ENCODE results near the gene MIPOL1.

The MIPOL1 gene

DNA sequence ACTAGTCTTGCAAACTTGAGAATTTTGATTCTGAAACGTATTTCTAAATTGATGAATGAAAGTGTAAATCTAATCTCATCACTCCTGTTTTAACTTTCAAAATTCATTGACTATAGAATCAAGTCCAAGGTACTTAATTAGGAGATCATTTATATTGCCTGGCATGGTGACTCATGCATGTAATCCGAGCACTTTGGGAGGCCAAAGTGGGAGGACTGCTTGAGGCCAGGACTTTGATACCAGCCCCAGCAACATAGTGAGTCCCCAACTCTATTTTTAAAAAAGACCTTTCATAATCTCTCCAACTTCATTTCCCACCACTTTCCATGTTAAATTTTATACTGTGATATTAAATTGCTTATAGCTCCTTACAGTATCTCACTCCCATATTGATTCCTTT lies 3.0 kb upstream of the MIPOL1 start:
- Histone ChIP-seq H3K36me3 (ENCODE audit: low read length) (no peaks in the 10 kb centered on the region), H4K20me1 (ENCODE audit: low read depth, low read length) (no peaks in the 10 kb centered on the region), H3K4me3 (ENCODE audit: insufficient read depth, low read length, poor library complexity, severe bottlenecking) (no peak overlapping the region), H3K27me3 (ENCODE audit: low read length) (no peaks in the 10 kb centered on the region), H3F3A (ENCODE audit: insufficient read depth) (no peaks in the 10 kb centered on the region), H3K4me2 (ENCODE audit: low read depth, low read length, poor library complexity, severe bottlenecking) (no peak overlapping the region), H2AFZ (ENCODE audit: low read depth, low read length, severe bottlenecking) (no peak overlapping the region), H3K9me3 (ENCODE audit: insufficient read depth, low read length) (no peaks in the 10 kb centered on the region), H3K9ac (ENCODE audit: low read length) (no peak overlapping the region), H3K79me2 (ENCODE audit: insufficient read depth, low read length) (no peaks in the 10 kb centered on the region), H3K9me2 (replicated peaks; ENCODE audit: insufficient read depth, low read length) (no peaks in the 10 kb centered on the region), H3K27ac (ENCODE audit: low read depth, low read length) (no peak overlapping the region)
- TF ChIP-seq, protein P1, sequence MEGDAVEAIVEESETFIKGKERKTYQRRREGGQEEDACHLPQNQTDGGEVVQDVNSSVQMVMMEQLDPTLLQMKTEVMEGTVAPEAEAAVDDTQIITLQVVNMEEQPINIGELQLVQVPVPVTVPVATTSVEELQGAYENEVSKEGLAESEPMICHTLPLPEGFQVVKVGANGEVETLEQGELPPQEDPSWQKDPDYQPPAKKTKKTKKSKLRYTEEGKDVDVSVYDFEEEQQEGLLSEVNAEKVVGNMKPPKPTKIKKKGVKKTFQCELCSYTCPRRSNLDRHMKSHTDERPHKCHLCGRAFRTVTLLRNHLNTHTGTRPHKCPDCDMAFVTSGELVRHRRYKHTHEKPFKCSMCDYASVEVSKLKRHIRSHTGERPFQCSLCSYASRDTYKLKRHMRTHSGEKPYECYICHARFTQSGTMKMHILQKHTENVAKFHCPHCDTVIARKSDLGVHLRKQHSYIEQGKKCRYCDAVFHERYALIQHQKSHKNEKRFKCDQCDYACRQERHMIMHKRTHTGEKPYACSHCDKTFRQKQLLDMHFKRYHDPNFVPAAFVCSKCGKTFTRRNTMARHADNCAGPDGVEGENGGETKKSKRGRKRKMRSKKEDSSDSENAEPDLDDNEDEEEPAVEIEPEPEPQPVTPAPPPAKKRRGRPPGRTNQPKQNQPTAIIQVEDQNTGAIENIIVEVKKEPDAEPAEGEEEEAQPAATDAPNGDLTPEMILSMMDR (IDR thresholded peaks at IDR 0.05; ENCODE audit: insufficient read depth, low read length, poor library complexity, severe bottlenecking): no peak
- no peak for TF ChIP-seq EZH2phosphoT487 (conservative IDR thresholded peaks at IDR 0.05; ENCODE audit: low read length)

DNA sequence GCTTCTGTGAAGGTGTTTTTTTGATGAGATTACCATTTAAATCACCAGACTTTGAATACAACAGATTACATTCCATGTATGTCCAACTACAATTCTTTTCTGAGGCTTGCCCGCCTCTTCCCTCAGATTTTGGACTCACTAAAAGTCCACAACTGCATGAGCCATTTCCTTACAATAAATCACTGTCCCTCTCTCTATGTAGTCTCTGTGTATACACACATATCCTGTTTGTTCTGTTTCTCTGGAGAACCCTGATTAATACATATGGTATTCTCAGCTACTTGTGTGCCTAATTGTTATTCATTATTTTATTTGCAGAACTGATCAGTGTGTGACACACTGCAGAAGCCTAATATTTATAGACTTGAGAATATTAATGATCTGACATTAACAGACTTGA lies 2.4 kb upstream of the MIPOL1 start:
- Histone ChIP-seq H3K9me2 (replicated peaks; ENCODE audit: insufficient read depth, low read length) (no peaks in the 10 kb centered on the region), H3K9ac (ENCODE audit: low read length) (no peak overlapping the region), H4K20me1 (ENCODE audit: low read depth, low read length) (no peaks in the 10 kb centered on the region), H3K4me2 (ENCODE audit: low read depth, low read length, poor library complexity, severe bottlenecking) (no peak overlapping the region), H3F3A (ENCODE audit: insufficient read depth) (no peaks in the 10 kb centered on the region), H2AFZ (ENCODE audit: low read depth, low read length, severe bottlenecking) (no peak overlapping the region), H3K27me3 (ENCODE audit: low read length) (no peaks in the 10 kb centered on the region), H3K36me3 (ENCODE audit: low read length) (no peaks in the 10 kb centered on the region), H3K27ac (ENCODE audit: low read depth, low read length) (no peak overlapping the region), H3K79me2 (ENCODE audit: insufficient read depth, low read length) (no peaks in the 10 kb centered on the region), H3K4me3 (ENCODE audit: insufficient read depth, low read length, poor library complexity, severe bottlenecking) (no peak overlapping the region), H3K9me3 (ENCODE audit: insufficient read depth, low read length) (no peaks in the 10 kb centered on the region)
- TF ChIP-seq, protein P1 (IDR thresholded peaks at IDR 0.05; ENCODE audit: insufficient read depth, low read length, poor library complexity, severe bottlenecking): no peak
- no peak for TF ChIP-seq EZH2phosphoT487 (conservative IDR thresholded peaks at IDR 0.05; ENCODE audit: low read length)

DNA sequence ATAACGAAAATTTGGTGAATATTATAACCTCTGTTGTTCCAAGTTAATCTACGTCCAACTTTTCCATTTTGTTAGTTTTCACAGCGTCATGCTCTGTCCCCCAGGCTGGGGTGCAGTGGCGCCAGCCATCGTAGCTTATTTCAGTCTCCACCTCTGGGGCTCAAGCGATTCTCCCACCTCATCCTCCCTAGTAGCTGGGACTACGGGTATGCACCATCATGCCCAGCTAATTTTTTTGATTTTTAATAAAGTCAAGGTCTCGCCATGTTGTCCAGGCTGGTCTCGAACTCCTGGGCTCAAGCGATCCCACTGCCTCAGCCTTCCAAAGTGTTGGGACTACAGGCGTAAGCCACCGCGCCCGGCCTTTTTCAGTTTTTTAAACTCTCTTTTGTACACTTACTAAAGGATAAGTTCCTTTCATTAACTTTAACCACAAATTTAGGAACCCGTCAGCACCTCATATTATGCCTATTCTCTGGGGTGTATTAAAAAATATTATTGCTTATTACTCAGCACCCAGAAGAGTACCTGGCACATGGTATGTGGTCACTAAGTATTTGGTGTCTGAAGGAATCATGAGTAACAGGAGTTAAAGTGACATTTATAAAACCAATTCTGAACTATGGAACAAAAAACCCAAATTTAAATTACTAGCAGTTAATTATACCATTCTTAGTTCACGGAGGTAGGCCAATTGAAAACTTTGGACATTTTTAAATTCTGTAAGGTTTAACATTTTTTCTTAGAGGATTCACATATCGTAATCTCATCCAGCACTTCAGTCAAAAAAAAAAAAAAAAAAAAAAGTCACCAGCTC lies 925 bp upstream of the MIPOL1 start:
- TF ChIP-seq, protein P1 (IDR thresholded peaks at IDR 0.05; ENCODE audit: insufficient read depth, low read length, poor library complexity, severe bottlenecking): no peak
- no peak for TF ChIP-seq EZH2phosphoT487 (conservative IDR thresholded peaks at IDR 0.05; ENCODE audit: low read length)
- no peak overlapping the region for H2AFZ ChIP-seq (ENCODE audit: low read depth, low read length, severe bottlenecking)
- no peaks in the 10 kb centered on the region for H4K20me1 ChIP-seq (ENCODE audit: low read depth, low read length)
- no peak overlapping the region for H3K4me2 ChIP-seq (ENCODE audit: low read depth, low read length, poor library complexity, severe bottlenecking)
- H3K79me2 ChIP-seq (ENCODE audit: insufficient read depth, low read length): no peaks in the 10 kb centered on the region
- no peaks in the 10 kb centered on the region for H3K9me3 ChIP-seq (ENCODE audit: insufficient read depth, low read length)
- H3K36me3 ChIP-seq (ENCODE audit: low read length): no peaks in the 10 kb centered on the region
- H3K27ac ChIP-seq (ENCODE audit: low read depth, low read length): no peak overlapping the region
- H3K9ac ChIP-seq (ENCODE audit: low read length): no peak overlapping the region
- H3K27me3 ChIP-seq (ENCODE audit: low read length): no peaks in the 10 kb centered on the region
- no peaks in the 10 kb centered on the region for H3F3A ChIP-seq (ENCODE audit: insufficient read depth)
- H3K4me3 ChIP-seq (ENCODE audit: insufficient read depth, low read length, poor library complexity, severe bottlenecking): no peak overlapping the region
- no peaks in the 10 kb centered on the region for H3K9me2 ChIP-seq (replicated peaks; ENCODE audit: insufficient read depth, low read length)

Data from SU-DHL-6 (cell line).